Neural cell (in vitro differentiated cells): ENCODE measurements around the gene CASP1. TPM values are rescaled to one million over a fixed set of nuclear protein-coding genes. Genes with fewer than 3 reads are reported as not detected.
"Not testable (repeated sequence)": the region's sequence is repeated elsewhere in the genome, so short reads cannot be mapped to it uniquely, and the experiment has no call there.

ENCODE experiments used
- H2AFZ ChIP-seq: fragments of 200-600, 300-800 bp; sonication (generic), shearing (Covaris generic); 2 replicates; pipeline ENCODE4 v1.6.0; 2014; ENCODE audit warnings: low read depth, mild to moderate bottlenecking, antibody characterized with exemption, low read length, moderate library complexity
- H3F3A ChIP-seq: fragments of 200-600 bp; shearing (Covaris generic); 2 replicates; pipeline ENCODE4 v1.6.1; 2016; ENCODE audit warnings: mild to moderate bottlenecking, moderate library complexity, mixed read lengths, antibody characterized with exemption, low read length; ENCODE audit not compliant: insufficient read depth, poor library complexity, severe bottlenecking
- H3K27ac ChIP-seq: fragments of 200-600, 300-800 bp; sonication (generic), shearing (Covaris generic); 2 replicates; pipeline ENCODE4 v1.5.1; 2014; ENCODE audit warnings: mild to moderate bottlenecking, low read length, moderate library complexity
- H3K27me3 ChIP-seq: fragments of 300-800, 200-600 bp; sonication (generic), shearing (Covaris generic); 2 replicates; pipeline ENCODE4 v1.6.0; 2014; ENCODE audit warnings: mild to moderate bottlenecking, low read depth, low read length, moderate library complexity; ENCODE audit not compliant: insufficient read depth
- H3K36me3 ChIP-seq: fragments of 300-800, 200-600 bp; sonication (generic), shearing (Covaris generic); 2 replicates; pipeline ENCODE4 v1.5.1; 2014; ENCODE audit warnings: mild to moderate bottlenecking, antibody characterized with exemption, low read length, moderate library complexity; ENCODE audit not compliant: insufficient read depth
- H3K4me2 ChIP-seq: fragments of 300-800, 200-600 bp; sonication (generic), shearing (Covaris generic); 2 replicates; pipeline ENCODE4 v1.6.0; 2014; ENCODE audit warnings: mild to moderate bottlenecking, low read length
- H3K4me3 ChIP-seq: fragments of 300-800, 200-600 bp; sonication (generic), shearing (Covaris generic); 2 replicates; pipeline ENCODE4 v1.5.1; 2014; ENCODE audit warnings: mild to moderate bottlenecking, low read length, moderate library complexity
- H3K79me2 ChIP-seq: fragments of 200-600 bp; shearing (Covaris generic); replicated peaks from 2 replicates; pipeline ENCODE4 v1.6.0; 2014; ENCODE audit warnings: mild to moderate bottlenecking, low read length, moderate library complexity; ENCODE audit not compliant: insufficient read depth
- H3K9ac ChIP-seq: fragments of 300-800, 200-600 bp; sonication (generic), shearing (Covaris generic); 2 replicates; pipeline ENCODE4 v1.6.1; 2016; ENCODE audit warnings: mild to moderate bottlenecking, low read length, mixed read lengths
- H3K9me2 ChIP-seq: fragments of 200-600 bp; shearing (Covaris generic); 2 replicates; pipeline ENCODE4 v1.6.1; 2016; ENCODE audit warnings: mild to moderate bottlenecking, low read length, mixed read lengths; ENCODE audit not compliant: insufficient read depth
- H3K9me3 ChIP-seq: fragments of 200-600, 300-800 bp; sonication (generic), shearing (Covaris generic); 2 replicates; pipeline ENCODE4 v1.6.1; 2016; ENCODE audit warnings: mild to moderate bottlenecking, mixed run types, low read length, moderate library complexity, mixed read lengths
- H4K20me1 ChIP-seq: fragments of 200-600 bp; shearing (Covaris generic); 2 replicates; pipeline ENCODE4 v1.6.1; 2016; ENCODE audit warnings: mild to moderate bottlenecking, mixed run types; ENCODE audit not compliant: insufficient read depth
- EP300 ChIP-seq: fragments of 450-650 bp; conservative IDR thresholded peaks from 2 replicates; pipeline ENCODE4 v1.6.1; 2014; ENCODE audit warnings: antibody characterized with exemption, mild to moderate bottlenecking, moderate library complexity; ENCODE audit not compliant: poor library complexity, severe bottlenecking
- EZH2 ChIP-seq: fragments of 200-600, 300-800 bp; shearing (Covaris generic), sonication (generic); IDR thresholded peaks from 2 replicates; pipeline ENCODE4 v1.6.1; 2014; ENCODE audit warnings: antibody characterized with exemption, low read length, borderline replicate concordance, mild to moderate bottlenecking; ENCODE audit not compliant: insufficient read depth, poor library complexity, severe bottlenecking
- MXI1 ChIP-seq: fragments of 450-650 bp; conservative IDR thresholded peaks from 2 replicates; pipeline ENCODE4 v1.6.1; 2014; ENCODE audit warnings: antibody characterized with exemption, mild to moderate bottlenecking; ENCODE audit not compliant: poor library complexity, severe bottlenecking
- POLR2AphosphoS5 ChIP-seq: IDR thresholded peaks from 2 replicates; pipeline ENCODE4 v1.6.1; 2012
- RAD21 ChIP-seq: fragments of 450-650 bp; conservative IDR thresholded peaks from 2 replicates; pipeline ENCODE4 v1.6.1; 2014; ENCODE audit warnings: antibody characterized with exemption, mild to moderate bottlenecking, moderate library complexity
- SMC3 ChIP-seq: fragments of 450-650 bp; conservative IDR thresholded peaks from 2 replicates; pipeline ENCODE4 v1.6.1; 2014; ENCODE audit warnings: antibody characterized with exemption, mild to moderate bottlenecking, moderate library complexity; ENCODE audit not compliant: poor library complexity
- TAF1 ChIP-seq: IDR thresholded peaks from 2 replicates; pipeline ENCODE4 v1.6.1; 2012; ENCODE audit warnings: low read depth
- polyA plus RNA-seq: library from polyadenylated mRNA; depleted of rRNA; stranded (reverse); fragments of >200 nt; gene quantifications from 2 replicates; pipeline ENCODE4 v1.2.3, GENCODE V29; 2014
- TF ChIP-seq, protein P1 (sequence below): fragments of 450-650 bp; IDR thresholded peaks from 2 replicates; pipeline ENCODE4 v1.5.1; 2014; ENCODE audit warnings: antibody characterized with exemption, mild to moderate bottlenecking, moderate library complexity; ENCODE audit not compliant: poor library complexity, severe bottlenecking
- TF ChIP-seq, protein P2 (sequence below): IDR thresholded peaks from 2 replicates; pipeline ENCODE4 v1.6.1; 2012; ENCODE audit warnings: borderline replicate concordance

Gene CASP1
- polyA plus RNA-seq, 1 donor from 2014 or later, result not detected

DNA sequence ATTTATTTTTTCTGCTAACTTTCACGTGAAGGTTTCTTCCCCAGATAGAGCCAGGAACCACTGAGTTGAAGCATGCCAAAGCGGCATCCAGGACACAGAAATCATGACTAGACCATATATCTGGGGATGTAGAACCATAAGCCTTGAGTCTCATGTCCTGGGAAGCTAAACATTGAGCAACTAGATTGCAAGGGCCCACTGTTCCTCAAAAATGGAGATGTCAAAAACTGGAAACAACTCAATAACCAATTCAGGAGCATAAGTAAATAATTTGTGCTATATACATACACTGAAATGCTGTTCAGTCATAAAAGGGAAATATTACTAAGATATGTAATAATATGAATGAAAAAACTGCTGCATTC lies 39.2 kb upstream of the CASP1 start:
- H3F3A ChIP-seq, result no peaks in the 10 kb centered on the region
- no peaks in the 10 kb centered on the region for H3K9me3 ChIP-seq
- H3K9ac ChIP-seq, result no peak overlapping the region
- H3K27ac ChIP-seq, result no peak overlapping the region
- no peak overlapping the region for H3K4me2 ChIP-seq
- no peaks in the 10 kb centered on the region for H3K27me3 ChIP-seq
- H3K79me2 ChIP-seq, result no peaks in the 10 kb centered on the region
- TF ChIP-seq, protein P1, sequence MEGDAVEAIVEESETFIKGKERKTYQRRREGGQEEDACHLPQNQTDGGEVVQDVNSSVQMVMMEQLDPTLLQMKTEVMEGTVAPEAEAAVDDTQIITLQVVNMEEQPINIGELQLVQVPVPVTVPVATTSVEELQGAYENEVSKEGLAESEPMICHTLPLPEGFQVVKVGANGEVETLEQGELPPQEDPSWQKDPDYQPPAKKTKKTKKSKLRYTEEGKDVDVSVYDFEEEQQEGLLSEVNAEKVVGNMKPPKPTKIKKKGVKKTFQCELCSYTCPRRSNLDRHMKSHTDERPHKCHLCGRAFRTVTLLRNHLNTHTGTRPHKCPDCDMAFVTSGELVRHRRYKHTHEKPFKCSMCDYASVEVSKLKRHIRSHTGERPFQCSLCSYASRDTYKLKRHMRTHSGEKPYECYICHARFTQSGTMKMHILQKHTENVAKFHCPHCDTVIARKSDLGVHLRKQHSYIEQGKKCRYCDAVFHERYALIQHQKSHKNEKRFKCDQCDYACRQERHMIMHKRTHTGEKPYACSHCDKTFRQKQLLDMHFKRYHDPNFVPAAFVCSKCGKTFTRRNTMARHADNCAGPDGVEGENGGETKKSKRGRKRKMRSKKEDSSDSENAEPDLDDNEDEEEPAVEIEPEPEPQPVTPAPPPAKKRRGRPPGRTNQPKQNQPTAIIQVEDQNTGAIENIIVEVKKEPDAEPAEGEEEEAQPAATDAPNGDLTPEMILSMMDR, result no peak
- TF ChIP-seq MXI1 (no peak), POLR2AphosphoS5 (no peak), EP300 (no peak), EZH2 (no peak), SMC3 (no peak), RAD21 (no peak), TAF1 (no peak)
- TF ChIP-seq, protein P2, sequence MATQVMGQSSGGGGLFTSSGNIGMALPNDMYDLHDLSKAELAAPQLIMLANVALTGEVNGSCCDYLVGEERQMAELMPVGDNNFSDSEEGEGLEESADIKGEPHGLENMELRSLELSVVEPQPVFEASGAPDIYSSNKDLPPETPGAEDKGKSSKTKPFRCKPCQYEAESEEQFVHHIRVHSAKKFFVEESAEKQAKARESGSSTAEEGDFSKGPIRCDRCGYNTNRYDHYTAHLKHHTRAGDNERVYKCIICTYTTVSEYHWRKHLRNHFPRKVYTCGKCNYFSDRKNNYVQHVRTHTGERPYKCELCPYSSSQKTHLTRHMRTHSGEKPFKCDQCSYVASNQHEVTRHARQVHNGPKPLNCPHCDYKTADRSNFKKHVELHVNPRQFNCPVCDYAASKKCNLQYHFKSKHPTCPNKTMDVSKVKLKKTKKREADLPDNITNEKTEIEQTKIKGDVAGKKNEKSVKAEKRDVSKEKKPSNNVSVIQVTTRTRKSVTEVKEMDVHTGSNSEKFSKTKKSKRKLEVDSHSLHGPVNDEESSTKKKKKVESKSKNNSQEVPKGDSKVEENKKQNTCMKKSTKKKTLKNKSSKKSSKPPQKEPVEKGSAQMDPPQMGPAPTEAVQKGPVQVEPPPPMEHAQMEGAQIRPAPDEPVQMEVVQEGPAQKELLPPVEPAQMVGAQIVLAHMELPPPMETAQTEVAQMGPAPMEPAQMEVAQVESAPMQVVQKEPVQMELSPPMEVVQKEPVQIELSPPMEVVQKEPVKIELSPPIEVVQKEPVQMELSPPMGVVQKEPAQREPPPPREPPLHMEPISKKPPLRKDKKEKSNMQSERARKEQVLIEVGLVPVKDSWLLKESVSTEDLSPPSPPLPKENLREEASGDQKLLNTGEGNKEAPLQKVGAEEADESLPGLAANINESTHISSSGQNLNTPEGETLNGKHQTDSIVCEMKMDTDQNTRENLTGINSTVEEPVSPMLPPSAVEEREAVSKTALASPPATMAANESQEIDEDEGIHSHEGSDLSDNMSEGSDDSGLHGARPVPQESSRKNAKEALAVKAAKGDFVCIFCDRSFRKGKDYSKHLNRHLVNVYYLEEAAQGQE, result no peak
- H3K4me3 ChIP-seq, result no peak overlapping the region
- H3K9me2 ChIP-seq, result no peaks in the 10 kb centered on the region
- no peaks in the 10 kb centered on the region for H3K36me3 ChIP-seq
- no peak overlapping the region for H2AFZ ChIP-seq
- no peaks in the 10 kb centered on the region for H4K20me1 ChIP-seq

DNA sequence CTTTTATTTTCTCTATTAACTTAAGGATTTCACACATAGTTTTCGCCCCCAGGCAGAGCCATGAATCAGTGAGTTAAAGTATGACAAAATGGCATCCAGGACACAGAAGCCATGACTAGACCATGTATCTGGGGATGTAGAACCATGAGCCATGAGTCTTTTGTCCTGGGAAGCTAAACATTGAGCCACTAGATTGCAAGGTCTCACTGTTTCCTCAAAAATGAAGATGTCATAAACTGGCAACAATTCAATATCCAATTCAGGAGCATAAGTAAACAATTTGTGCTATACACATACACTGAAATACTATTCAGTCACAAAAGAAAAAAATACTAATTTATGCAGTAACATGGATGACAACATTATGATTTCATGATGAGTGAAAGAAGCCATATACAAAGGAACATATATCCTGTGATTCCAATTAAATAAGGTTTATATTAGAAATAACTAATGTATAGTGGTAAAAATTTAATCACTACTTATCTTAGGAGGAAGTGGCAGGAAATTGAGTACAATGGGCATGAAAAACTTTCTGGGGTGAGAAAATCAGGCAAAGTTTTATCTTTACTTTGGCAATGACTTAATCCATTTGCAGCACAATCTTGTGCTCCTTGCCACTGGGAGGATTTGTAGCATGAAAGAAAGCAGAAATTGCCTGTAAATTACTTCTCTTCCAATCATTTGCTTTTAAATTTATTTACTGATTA lies 38.7 kb upstream of the CASP1 start:
- H2AFZ ChIP-seq, result no peak overlapping the region
- no peak overlapping the region for H3K4me3 ChIP-seq
- H3K36me3 ChIP-seq, result no peaks in the 10 kb centered on the region
- H3F3A ChIP-seq, result no peaks in the 10 kb centered on the region
- no peaks in the 10 kb centered on the region for H3K79me2 ChIP-seq
- H3K27me3 ChIP-seq, result no peaks in the 10 kb centered on the region
- no peak overlapping the region for H3K4me2 ChIP-seq
- H4K20me1 ChIP-seq, result no peaks in the 10 kb centered on the region
- H3K9ac ChIP-seq, result no peak overlapping the region
- H3K9me2 ChIP-seq, result no peaks in the 10 kb centered on the region
- TF ChIP-seq EZH2 (no peak), SMC3 (no peak), EP300 (no peak), POLR2AphosphoS5 (no peak)
- TF ChIP-seq, protein P1, result no peak
- no peaks in the 10 kb centered on the region for H3K9me3 ChIP-seq
- no peak overlapping the region for H3K27ac ChIP-seq

DNA sequence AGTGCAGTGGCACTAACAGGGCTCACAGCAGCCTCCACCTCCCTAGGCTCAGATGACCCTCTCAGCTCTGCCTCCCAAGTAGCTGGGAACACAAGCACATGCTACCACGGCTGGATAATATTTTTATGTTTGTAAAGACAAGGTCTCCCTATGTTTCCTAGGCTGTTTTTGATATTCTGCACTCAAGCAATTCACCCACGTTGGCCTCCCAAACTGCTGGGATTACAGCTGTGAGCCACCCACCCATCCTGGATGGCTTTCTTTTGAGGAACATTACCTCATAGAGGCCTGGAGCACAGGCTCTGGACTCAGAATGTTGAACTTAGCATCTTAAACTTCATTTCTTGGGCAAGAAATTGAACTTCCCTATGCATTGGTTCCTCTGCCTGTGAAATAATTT lies 37.1 kb upstream of the CASP1 start:
- not testable (repeated sequence) for H3K4me3 ChIP-seq, H3K36me3 ChIP-seq, H2AFZ ChIP-seq, H3K9ac ChIP-seq, H3K4me2 ChIP-seq, H3K9me2 ChIP-seq, H3K79me2 ChIP-seq, H3K9me3 ChIP-seq, H3F3A ChIP-seq, H3K27ac ChIP-seq, H3K27me3 ChIP-seq, H4K20me1 ChIP-seq
